DOHH2 (cell line): Measurements from ENCODE around the gene C2CD2L.

Source experiments
- CTCF ChIP-seq: fragments of 200-600 bp; sonication (generic); IDR thresholded peaks from one replicate; pipeline ENCODE4 v1.5.1; 2014; ENCODE audit warnings: antibody characterized with exemption, mild to moderate bottlenecking, low read depth, low read length; ENCODE audit not compliant: poor library complexity, severe bottlenecking
- EZH2phosphoT487 ChIP-seq: fragments of 200-600 bp; sonication (generic); IDR thresholded peaks from 2 replicates; pipeline ENCODE4 v1.6.1; 2017; ENCODE audit warnings: borderline replicate concordance, mild to moderate bottlenecking, antibody characterized with exemption, low read length, moderate library complexity, mixed read lengths

DNA sequence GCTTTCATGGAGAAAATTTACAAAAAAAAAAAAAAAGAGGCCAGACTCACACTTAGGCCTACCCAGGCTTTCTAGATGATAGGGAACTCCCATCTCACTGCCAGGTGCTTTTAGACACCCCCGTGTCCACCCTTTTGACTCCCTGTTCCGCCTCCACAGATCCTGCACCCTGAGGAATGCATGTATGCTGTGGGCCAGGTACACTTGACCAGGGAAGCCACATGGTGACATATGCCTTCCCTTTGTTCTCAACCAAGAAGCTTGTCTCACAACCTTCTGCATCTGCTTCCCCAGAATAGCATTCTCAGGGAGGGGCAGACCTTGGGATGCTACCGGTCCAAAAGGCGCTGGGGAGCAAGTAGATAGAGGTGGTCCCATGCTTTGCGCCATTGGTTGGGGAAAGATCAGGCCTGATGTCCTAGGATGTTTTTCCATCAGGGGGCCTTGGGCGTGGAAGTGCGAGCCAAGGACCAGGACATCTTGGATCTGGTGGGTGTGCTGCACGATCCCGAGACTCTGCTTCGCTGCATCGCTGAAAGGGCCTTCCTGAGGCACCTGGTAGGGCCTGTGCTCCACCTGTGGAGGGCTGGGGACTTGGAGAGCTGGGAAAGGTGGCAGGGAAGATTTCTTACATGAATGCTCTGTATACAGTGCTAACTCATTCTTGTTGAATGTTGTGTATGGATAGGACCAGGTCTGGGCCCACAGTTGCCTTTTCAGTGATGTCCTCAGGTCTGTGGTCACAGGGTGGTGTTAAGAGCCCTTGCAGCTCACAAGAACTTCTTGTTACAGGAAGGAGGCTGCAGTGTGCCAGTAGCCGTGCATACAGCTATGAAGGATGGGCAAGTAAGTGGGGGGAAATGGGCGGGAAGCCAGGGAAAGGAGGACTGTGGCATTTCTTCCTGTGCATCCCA lies 14.9 kb upstream of the C2CD2L start:
- TF ChIP-seq CTCF (no peak), EZH2phosphoT487 (no peak)
